WI38 (cell line): ENCODE measurements around the gene REM2.

Source experiments
- H3K4me3 ChIP-seq: 2 replicates; pipeline ENCODE4 v1.5.1; 2011; ENCODE audit warnings: low read depth, mild to moderate bottlenecking, control low read depth, low read length
- TF ChIP-seq, protein P1 (sequence below): IDR thresholded peaks from 2 replicates; pipeline ENCODE4 v1.5.1; 2012; ENCODE audit warnings: low read depth, mild to moderate bottlenecking, control low read depth, low read length

REM2 gene

DNA sequence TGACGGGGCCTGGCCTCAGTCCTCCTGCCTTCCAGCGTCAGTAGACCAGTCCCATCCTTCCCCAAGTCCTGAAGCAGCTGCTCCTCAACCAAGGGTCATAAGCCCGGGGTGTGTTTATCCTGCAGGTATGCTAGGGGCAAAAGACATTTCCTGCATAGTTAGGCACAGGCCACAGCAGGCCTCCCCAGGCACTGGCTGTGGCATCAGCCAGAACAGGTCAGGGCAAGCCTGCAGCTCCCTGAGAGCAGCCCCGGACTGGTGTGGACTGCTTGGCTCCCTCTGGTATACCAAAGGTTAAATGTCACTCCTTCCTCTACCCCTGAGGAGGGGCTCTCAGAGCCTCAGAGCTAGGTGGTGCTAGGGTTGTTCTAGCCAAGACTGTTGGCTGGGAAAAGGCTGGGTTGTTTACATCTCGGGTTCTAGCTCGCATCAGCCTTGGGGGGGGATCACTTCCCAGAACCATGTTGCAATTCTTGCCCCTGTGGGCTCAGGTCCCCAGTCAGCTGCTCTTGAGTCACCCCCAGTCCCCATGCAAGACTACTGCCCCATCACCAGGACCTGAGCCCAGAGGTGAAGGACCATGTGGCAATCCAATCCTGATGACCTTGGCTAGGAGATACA, 43.8 kb upstream of the REM2 start:
- H3K4me3 ChIP-seq = peak overlapping the region; percentile 97
- TF ChIP-seq, protein P1, sequence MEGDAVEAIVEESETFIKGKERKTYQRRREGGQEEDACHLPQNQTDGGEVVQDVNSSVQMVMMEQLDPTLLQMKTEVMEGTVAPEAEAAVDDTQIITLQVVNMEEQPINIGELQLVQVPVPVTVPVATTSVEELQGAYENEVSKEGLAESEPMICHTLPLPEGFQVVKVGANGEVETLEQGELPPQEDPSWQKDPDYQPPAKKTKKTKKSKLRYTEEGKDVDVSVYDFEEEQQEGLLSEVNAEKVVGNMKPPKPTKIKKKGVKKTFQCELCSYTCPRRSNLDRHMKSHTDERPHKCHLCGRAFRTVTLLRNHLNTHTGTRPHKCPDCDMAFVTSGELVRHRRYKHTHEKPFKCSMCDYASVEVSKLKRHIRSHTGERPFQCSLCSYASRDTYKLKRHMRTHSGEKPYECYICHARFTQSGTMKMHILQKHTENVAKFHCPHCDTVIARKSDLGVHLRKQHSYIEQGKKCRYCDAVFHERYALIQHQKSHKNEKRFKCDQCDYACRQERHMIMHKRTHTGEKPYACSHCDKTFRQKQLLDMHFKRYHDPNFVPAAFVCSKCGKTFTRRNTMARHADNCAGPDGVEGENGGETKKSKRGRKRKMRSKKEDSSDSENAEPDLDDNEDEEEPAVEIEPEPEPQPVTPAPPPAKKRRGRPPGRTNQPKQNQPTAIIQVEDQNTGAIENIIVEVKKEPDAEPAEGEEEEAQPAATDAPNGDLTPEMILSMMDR = no peak

DNA sequence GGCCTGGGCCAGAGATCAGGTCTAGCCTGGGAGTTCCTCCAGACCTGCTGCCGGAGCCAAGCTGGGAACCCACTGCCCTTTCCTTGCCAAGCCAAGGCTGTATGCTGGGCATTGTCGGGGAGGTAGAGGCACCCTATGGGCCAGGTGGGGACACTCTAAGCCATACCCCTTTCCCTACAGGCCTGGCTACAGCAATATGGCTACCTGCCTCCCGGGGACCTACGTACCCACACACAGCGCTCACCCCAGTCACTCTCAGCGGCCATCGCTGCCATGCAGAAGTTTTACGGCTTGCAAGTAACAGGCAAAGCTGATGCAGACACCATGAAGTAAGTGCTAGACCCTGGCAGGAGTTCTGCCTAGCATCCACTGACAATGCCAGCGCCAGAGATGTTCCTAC, 41.7 kb upstream of the REM2 start:
- TF ChIP-seq, protein P1 = no peak
- H3K4me3 ChIP-seq = no peak overlapping the region

DNA sequence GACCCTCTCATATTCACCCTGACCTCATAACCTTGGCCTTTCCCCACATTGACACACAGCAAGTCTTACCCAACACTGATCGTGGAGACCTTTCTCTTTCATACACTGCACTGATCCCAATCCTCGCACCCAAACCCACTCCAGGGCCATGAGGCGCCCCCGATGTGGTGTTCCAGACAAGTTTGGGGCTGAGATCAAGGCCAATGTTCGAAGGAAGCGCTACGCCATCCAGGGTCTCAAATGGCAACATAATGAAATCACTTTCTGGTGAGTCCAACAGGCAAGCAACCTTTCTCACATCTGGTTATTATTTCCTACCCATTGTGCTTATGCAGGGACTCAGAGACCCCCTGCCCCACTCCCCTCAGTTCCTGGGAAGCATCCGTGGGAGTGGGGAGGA, 41.3 kb upstream of the REM2 start:
- TF ChIP-seq, protein P1 = no peak
- H3K4me3 ChIP-seq = no peak overlapping the region

DNA sequence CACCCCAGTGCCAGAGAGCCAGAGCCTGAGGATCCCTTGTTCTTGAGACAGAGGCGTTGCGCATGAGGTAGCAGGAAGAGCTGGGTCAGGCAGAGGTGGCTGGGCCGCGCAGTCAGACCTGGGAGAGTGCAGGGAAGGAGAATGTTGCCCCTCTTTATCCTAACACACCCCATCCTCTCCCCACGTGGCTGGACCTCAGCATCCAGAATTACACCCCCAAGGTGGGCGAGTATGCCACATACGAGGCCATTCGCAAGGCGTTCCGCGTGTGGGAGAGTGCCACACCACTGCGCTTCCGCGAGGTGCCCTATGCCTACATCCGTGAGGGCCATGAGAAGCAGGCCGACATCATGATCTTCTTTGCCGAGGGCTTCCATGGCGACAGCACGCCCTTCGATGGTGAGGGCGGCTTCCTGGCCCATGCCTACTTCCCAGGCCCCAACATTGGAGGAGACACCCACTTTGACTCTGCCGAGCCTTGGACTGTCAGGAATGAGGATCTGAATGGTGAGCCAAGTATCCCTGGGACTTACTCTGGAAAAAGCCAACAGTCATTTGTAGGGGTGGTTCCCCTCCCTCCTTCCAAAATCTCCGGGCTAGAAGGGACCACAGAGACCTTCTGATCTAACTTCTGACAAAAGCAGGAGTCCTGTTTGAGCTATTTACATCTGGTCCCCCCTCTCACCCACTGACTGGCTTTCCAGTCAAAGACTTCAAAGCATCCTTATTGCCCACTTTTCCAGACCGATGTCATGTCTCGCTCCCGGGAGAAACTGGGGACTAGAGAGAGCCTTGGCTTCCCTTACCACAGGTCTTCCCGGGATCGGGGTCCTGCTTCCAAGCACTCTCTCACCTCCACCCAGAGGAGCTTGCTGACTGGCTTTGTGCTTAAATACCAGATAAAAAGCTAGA, 40.6 kb upstream of the REM2 start:
- TF ChIP-seq, protein P1 = no peak
- no peak overlapping the region for H3K4me3 ChIP-seq

DNA sequence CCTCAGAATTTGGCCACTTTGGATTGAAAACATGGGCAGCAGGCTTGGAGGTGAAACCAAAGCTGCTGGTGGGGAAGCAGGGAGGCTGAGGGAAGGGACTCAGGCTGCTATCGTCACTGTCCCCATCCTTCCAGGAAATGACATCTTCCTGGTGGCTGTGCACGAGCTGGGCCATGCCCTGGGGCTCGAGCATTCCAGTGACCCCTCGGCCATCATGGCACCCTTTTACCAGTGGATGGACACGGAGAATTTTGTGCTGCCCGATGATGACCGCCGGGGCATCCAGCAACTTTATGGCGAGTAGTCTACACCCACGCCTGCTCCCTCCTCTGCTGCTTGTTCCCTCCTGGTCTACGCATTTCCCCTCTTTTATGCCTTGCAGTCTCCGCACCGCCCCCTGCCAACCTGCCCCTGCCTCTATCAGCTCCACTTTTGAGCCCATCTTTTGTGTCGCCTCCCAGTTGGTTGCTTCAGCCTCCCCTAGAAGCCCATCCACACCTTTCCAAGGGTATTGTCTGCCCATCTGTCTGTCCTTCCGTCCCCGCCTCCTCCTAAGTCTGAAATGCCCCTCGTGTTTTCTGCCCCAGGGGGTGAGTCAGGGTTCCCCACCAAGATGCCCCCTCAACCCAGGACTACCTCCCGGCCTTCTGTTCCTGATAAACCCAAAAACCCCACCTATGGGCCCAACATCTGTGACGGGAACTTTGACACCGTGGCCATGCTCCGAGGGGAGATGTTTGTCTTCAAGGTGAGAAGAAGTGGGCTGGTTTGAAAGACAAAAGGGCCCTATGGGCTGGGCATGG, 39.7 kb upstream of the REM2 start:
- no peak overlapping the region for H3K4me3 ChIP-seq
- TF ChIP-seq, protein P1 = no peak

DNA sequence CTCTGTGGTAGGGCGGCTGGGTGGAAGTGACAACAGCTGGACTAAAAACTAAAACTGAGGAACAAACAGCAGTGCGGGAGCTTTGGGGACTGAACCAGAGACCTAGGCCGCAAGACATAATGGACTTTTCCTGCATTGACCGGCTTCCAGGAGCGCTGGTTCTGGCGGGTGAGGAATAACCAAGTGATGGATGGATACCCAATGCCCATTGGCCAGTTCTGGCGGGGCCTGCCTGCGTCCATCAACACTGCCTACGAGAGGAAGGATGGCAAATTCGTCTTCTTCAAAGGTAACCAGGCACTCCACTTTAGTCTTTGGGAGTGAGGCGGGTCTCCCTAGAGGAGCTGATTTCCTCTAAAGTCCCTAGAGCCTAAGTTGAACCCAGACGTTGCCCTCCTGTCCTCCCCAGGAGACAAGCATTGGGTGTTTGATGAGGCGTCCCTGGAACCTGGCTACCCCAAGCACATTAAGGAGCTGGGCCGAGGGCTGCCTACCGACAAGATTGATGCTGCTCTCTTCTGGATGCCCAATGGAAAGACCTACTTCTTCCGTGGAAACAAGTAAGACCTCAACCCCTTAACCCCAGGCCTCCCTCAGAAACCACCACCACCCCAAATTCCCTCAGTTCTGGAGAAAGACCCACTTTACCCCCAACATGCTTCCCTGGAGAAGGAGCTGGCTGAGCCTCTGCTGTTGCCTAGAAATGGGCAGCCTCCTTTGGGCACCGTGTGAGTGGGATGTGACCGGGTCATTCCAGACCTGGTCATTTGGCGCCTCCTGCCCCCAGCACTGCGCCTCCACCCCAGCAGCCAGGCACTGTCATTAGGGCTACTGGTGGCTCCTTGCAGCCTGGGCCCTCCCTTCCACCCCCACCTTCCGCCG, 38.6 kb upstream of the REM2 start:
- TF ChIP-seq, protein P1 = no peak
- H3K4me3 ChIP-seq = no peak overlapping the region
